GM15510 (cell line): ENCODE data around the gene PALLD.

Source experiments
- POLR2A ChIP-seq: IDR thresholded peaks from 3 replicates; pipeline ENCODE4 v1.6.1; 2011; ENCODE audit warnings: borderline replicate concordance; ENCODE audit not compliant: insufficient read length; ENCODE audit errors: extremely low read depth

Gene PALLD

DNA sequence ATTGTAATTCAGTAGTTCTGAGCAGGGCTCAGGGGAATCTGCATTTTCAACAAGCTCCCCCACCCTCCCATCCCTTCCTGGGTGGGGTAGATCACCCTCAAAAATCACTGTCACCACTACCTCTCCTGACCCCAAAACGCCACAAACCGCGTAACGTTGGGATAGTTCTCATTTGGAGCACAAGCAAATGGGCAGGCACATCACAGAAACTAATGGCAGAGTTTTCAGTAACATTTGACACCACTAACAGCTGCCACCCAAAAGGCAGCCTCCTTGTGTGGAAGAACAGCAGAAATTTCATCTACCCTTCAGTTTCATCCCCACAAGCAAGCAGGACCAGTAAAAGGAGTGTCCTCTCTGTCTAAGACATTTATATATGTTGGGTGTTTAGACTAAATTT is 132.7 kb downstream of the PALLD start:
- TF ChIP-seq POLR2A, result no peak

- no peak for TF ChIP-seq POLR2A
Measured at GRCh38 chr4:168630445-168631187, 133.8 kb downstream of the PALLD start.

DNA sequence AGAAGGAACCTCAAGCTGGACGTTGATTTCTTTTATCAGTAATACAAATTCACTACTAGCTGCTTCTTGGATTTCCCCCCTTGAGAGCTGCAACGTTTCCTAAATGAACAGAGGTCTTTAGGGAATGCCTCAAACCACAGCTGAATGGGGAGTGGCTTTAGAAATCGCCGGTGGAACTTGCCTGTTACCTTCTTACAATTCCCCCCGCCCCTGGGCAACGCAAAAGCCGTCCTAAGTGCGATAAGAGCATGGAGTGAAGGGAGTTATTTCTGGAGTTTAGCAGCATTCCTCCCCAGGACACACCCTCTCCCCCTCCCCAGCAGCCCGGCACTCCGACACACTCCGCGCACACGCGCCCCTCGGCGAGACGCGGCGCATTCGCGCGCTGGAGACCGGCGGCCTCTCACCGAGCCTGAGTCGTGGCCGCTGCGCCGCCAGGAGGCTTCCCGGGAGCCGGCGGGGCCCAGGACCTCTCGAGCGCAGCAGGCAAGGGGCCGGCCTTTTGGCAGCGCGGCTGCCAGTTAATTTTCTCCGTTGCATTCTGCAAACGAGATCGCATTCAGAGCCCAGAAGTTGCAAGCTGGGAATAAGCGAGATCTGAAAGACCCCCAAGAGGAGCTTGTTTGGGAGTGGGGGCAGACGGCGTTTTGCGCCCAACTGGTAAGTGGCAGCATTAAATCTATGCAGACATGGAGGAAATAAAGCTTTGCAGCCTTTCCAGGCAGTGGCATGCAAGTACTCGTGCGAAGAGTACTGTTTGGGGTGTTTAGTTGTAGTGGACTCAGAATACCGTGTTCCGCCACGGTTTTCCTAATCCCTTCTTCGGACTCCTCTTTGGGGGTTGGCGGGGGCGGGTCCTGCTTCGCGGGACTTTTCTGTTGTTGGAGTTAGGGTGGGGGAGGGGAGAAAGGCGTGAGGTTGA is 134.7 kb downstream of the PALLD start:
- no peak for TF ChIP-seq POLR2A

- TF ChIP-seq POLR2A, result no peak
Measured at GRCh38 chr4:168632301-168632725, 135.5 kb downstream of the PALLD start.

- no peak for TF ChIP-seq POLR2A
Measured at GRCh38 chr4:168633064-168633463, 136.2 kb downstream of the PALLD start.

DNA sequence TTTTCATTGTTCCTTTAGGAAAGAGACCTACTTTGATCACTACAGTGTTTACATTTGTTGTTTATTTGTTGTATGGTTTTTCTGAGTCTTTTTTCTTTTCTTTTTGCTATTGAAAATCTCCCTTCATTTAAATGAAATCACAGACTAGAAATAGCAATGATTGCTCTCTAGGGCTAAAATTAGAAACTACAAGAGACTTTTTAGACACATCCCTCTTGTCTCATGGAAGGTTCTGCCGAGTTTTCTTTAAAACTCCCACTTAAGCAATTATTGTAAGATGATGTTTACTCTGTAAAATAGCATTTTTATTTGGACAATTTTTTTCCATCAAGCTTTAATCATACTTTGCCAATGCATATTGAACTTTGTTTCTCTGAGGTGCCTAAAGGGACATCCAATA is 136.6 kb downstream of the PALLD start:
- TF ChIP-seq POLR2A, result no peak

DNA sequence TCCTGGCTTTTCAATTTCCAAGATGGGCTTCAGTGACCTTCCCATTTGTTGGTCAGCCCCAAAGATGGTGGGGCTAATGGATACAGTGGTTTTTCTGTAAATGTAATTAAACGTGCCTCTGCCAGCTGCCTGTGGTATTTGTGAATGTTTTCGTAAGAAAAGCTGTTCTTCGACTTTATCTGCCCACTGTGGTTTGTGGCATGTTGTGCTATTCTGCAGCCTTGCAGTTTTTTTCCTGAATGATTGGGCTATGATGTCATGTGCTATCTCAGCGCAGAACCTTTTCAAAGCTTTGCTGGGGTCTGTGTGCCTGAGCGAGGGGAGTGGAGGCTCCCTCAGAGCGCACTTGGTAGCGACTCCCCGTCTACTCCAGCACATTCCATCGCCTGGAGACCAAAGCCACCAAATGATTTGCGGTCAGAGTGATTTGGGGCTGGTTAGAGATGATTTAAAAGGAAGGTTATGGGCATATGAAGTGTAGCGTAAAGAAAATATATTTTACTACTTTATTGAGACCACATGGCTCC is 137.5 kb downstream of the PALLD start:
- TF ChIP-seq POLR2A, result no peak

DNA sequence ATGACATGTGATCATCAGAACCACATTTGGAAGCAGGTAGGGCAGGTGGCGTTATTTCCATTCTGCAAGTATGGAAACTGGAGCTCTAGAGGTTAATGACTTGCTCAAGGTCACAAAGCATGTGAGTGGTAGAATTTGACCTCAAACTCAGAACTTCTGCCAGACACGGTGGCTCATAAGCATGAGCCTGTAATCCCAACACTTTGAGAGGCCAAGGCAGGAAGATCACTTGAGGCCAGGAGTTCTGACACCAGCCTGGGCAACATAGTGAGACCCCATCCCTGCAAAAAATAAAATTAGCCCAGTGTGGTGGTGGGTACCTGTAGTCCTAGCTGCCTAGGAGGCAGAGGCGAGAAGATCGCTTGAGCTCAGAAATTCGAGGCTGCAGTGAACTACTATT is 139.2 kb downstream of the PALLD start:
- TF ChIP-seq POLR2A, result no peak

GRCh38 chr4:168636506-168637196 is 139.8 kb downstream of the PALLD start:
- no peak for TF ChIP-seq POLR2A

DNA sequence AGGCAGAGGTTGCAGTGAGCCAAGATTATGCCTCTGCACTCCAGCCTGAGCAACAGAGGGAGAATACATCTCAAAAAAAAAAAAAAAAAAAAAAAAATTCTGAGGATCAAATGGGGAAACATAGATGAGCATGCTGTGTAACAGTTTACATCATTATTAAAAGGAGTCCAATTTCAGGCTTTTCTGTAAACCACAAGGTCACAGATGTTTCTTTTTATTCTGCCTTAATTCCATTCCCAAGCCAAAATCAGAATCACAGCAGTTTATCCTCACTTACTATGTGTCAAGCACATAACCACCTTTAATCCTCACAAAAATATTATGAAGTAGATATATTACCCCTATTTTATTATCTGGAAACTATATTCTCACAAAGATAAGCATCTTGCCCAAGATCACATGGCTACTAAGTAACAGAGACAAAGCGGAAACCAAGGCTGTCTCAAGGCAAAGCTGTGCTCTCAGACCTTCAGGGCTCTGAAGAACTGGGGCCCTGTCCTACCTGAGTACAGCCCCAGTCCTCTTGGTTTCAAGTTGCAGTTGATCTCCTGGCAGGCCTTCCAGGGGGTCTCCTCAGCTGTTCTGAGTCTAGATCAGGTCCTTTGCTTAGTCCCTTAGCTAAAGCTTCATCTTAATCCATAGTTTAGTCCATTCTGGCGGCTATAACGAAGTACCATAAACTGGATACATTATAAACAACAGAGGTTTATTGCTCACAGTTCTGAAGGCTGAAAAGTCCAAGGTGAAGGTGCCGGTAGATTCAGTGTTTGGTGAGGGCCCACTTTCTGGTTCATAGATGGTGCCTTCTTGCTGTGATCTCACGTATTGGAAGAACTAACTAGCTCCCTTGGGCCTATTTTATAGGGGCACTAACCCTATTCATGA is 141.3 kb downstream of the PALLD start:
- no peak for TF ChIP-seq POLR2A

DNA sequence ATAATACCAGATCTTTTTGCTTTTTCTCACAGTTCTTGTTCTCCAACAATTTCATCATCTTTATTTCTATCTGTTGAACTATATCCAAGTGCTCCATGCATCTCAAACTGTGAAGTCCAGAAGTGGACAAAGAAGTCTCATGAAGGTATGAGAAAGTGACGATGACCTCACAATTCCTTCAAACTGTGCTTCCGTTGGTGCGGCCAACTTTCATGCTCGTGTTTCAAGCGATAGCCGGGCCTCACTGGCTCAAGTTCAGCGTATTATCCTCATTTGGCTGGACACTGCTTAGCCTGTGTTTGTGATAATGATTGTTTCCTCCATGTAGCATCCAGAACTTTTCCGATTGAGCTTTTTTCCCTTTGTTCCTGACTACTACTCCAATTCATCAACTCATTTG is 143.1 kb downstream of the PALLD start:
- TF ChIP-seq POLR2A, result no peak

DNA sequence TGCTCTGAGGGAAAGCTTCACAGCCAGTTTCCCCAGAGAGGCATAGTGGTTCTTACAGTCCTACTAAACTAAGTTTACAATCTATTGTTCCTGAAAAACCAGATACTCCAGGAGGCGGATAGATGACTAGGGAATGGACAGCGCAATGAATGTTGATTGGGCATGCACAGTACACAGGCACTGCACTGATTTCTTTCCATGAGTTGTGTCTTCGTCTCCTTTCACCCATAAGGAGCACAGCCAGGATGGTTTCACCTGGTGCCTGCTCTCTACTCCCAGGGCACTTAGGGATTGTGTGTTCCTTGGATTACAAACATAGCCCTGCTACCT is 144.9 kb downstream of the PALLD start:
- no peak for TF ChIP-seq POLR2A

GRCh38 chr4:168642591-168642990 is 145.7 kb downstream of the PALLD start:
- no peak for TF ChIP-seq POLR2A
